GM23338 (cell line): ENCODE results near the gene CHRDL1.

Source experiments
- CREB1 ChIP-seq: fragments of 250-450 bp; sonication (Bioruptor Pico); IDR thresholded peaks from 2 replicates; pipeline ENCODE4 v1.5.0; 2020; ENCODE audit warnings: low read depth, mild to moderate bottlenecking, moderate library complexity
- CTCF ChIP-seq, 2 experiments: fragments of 200-600 bp in 1 of 2; sonication (generic) in 1 of 2; conservative IDR thresholded peaks; 2 replicates each; pipeline versions ENCODE4 v1.5.1 to v1.6.1; 2016 to 2017; ENCODE audit warnings: antibody characterized with exemption in 2 of 2, low read depth in 2 of 2, mild to moderate bottlenecking in 2 of 2, moderate library complexity in 1 of 2
- EZH2 ChIP-seq: fragments of 200-600 bp; sonication (generic); IDR thresholded peaks from one replicate; pipeline ENCODE4 v1.8.0; 2017; ENCODE audit warnings: antibody characterized with exemption, mild to moderate bottlenecking, low read depth; ENCODE audit not compliant: unreplicated experiment
- EZH2phosphoT487 ChIP-seq: fragments of 200-600 bp; sonication (generic); IDR thresholded peaks from one replicate; pipeline ENCODE4 v1.8.1; 2018; ENCODE audit warnings: antibody characterized with exemption; ENCODE audit not compliant: unreplicated experiment
- JUNB ChIP-seq: IDR thresholded peaks from one replicate; pipeline ENCODE4 v1.6.1; 2016; ENCODE audit warnings: antibody characterized with exemption; ENCODE audit not compliant: unreplicated experiment
- POLR2AphosphoS5 ChIP-seq: IDR thresholded peaks from 2 replicates; pipeline ENCODE4 v1.6.1; 2016; ENCODE audit warnings: antibody characterized with exemption, low read depth
- REST ChIP-seq: IDR thresholded peaks from one replicate; pipeline ENCODE4 v1.6.1; 2018; ENCODE audit warnings: antibody characterized with exemption; ENCODE audit not compliant: unreplicated experiment
- STAT1 ChIP-seq: IDR thresholded peaks from one replicate; pipeline ENCODE4 v1.6.1; 2016; ENCODE audit warnings: antibody characterized with exemption; ENCODE audit not compliant: unreplicated experiment
- ZNF331 ChIP-seq: fragments of 250-450 bp; sonication (Bioruptor Pico); IDR thresholded peaks from 2 replicates; pipeline ENCODE4 v1.5.0; 2020; ENCODE audit warnings: low read depth, mild to moderate bottlenecking, moderate library complexity

GRCh38 chrX:110667706-110668105 lies 127.9 kb downstream of the CHRDL1 start:
- TF ChIP-seq CTCF (conservative IDR thresholded peaks at IDR 0.05; ENCODE audit: low read depth in 2 of 2) (no peak), EZH2 (no peak), JUNB (no peak), POLR2AphosphoS5 (no peak), EZH2phosphoT487 (no peak), STAT1 (no peak), CREB1 (CRISPR knock-in tag) (no peak), REST (no peak), ZNF331 (CRISPR knock-in tag) (no peak)
